GM18907 (cell line): ENCODE results near the gene S100A5.

Source experiments
- ATAC-seq: cut with Tn5 transposase; IDR thresholded peaks from one replicate; pipeline ENCODE4 v1.9.1; 2021; ENCODE audit warnings: mild to moderate bottlenecking, moderate library complexity; ENCODE audit not compliant: unreplicated experiment

The S100A5 gene

GRCh38 chr1:153548722-153549688 is 8.3 kb upstream of the S100A5 start, which contains the start of gene S100A3:
S100A3 (minus strand) TSS chr1:153549258; CDS start chr1:153548485, 773 bp downstream.
- no peak for ATAC-seq

GRCh38 chr1:153547560-153548551 is 7.1 kb upstream of the S100A5 start:
- ATAC-seq, result no peak

- ATAC-seq, result no peak
Measured at GRCh38 chr1:153546796-153547559, 6.2 kb upstream of the S100A5 start.

- ATAC-seq, result no peak
Measured at GRCh38 chr1:153546371-153546770, 5.6 kb upstream of the S100A5 start.

GRCh38 chr1:153545067-153546055 is 4.6 kb upstream of the S100A5 start, which contains the start of gene S100A4:
S100A4 (minus strand) TSS chr1:153545806; CDS start chr1:153544794, 1,012 bp downstream.
- ATAC-seq, result peak; percentile 64

- no peak for ATAC-seq
Measured at GRCh38 chr1:153544453-153545066, 3.8 kb upstream of the S100A5 start.

GRCh38 chr1:153543736-153544135 is 3.0 kb upstream of the S100A5 start:
- ATAC-seq, result no peak

DNA sequence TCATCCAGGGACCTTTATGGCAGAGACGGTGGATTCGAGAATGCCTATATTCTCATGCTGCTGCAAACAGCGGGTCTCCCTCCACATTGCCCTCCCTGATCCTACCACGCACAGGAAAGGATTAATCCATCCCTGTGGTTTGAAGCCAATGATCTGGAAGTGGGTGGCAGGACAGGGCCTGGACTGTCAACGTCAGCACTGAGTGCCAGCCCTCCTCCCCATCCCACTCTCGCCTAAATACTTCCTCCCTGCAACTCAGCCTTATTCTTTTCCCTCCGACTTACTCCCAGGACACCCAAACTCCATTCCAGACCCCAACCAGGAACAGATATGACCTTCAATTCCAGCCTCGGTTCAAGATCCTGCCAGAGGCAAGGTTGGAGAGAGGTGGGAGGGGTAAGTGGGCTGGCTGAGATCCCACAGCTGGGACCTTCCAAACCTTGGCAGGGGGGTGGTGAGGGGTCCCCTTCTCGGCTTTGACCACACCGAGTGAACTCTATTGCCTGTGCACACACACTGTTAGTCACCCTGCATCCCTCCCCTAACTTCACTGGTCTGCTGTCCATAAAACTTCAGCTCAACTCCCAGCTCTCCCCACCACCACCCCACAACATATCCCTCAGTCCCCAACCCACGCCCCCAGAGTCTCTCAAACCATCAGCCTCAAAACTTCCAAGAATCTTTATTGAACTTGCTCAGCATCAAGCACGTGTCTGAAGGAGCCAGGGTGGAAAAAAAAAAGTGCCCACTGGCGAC is 2.4 kb upstream of the S100A5 start:
- no peak for ATAC-seq

- ATAC-seq, result no peak
Measured at GRCh38 chr1:153541641-153542590, 1.2 kb upstream of the S100A5 start.

- ATAC-seq, result no peak
Measured at GRCh38 chr1:153539395-153540093, 1.2 kb downstream of the S100A5 start.

DNA sequence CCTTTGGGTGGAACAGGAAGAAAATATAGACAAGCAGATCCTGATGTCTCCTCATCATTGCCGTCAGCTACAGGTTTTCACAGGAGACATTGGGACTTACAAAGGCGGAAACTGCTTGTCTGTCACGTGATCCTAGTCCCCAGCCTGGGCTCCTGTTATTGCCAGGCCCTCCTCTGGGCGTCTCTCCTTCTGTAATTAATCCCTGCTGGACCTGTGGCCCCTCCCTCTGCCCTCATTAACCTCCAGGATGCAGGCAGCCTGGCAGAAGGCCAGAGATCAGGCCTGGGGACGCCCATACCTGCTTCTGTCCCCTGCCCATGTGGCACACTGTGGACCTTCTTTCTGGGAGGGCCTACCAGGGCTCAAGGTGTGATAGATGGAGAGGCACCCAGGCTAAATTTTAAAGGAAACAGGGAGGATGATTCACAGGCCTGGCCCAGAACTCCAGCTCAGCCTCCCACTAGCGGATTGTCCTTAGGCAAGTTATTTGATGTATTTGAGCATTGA is 2.4 kb downstream of the S100A5 start:
- ATAC-seq, result no peak

DNA sequence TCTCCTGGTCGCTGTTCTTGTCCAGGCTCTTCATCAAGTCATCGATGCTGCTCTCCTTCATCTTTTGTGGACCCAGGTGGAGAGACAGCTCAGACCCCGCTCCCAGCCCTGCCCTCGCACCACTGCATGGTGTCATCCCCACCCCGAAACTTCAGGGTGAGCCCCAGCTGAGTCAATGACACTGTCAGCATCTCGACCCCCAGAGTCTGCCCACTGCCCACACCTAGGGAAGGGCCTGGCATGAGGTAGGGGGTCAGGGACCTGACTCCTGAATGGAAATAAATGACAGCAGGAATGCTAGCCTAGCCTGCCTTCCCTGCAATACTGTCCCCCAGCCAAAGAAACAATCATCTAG is 3.4 kb downstream of the S100A5 start:
- ATAC-seq, result no peak

DNA sequence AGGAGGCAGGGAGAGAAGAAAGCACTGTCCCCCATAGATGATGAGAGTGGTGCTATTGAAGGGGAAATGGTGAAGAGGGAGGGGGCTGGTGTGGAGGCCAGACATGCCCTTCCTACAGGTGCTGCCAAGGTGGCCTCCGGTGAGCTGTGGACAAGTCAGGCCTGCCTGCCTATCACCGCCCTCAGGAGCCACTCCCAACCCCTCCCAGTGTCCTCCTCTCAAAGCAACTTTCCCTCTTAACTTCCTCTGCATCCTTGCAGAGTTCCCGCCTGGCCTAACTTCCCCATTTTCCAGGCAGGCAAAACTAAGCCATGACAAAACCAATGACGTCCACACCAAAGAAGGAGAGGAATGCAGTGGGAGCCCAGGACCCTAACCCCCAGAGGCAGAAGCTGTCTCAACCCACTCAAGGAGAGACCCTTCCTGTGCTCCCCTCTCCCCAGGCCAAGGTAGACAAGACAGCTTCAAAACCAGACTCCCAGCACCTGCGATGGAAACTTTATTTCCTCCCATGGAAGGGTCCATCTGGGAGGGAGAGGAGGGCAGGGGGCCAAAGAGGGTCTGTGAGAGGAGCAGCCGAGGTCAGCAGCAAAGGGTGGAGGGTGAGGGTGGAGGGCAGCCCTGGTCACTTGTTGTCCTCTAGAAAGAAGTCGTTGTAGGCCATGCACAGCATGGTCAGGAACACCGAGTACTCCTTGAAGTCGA is 3.9 kb downstream of the S100A5 start:
- ATAC-seq, result no peak

DNA sequence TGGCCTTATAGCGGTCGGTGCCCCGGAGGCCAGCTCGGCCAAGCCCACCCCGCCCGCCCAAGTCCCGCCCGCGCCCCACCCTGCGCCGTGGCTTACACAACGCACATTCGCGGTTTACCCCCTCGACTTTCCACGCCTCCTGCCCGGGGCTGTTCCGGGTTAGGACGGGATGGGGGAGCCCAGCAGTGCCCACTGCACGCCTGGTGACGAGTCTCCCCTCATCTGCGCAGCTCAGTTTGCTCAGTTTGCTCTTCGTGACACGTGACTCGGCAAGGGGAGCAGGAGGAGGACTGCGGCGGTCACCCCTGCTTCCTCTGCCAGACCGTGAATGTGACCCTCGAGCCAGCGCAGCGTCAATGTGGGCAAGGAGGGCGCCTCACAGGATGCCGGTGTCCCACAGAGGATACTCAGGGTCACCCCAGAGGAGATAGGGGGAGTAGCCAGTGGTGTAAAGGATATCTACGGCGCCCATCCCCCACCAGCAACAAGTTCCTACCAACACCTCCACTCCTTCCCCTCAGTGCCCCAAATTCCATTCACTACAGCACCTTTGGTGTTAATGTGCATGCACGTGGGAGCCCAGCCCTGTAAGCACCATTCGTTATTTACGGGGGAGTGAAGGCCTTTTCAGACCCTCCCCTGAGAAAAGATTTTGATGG is 4.6 kb downstream of the S100A5 start:
- peak; percentile 51 for ATAC-seq
